GM10248 (cell line): Measurements from ENCODE around the gene OBP2B.
"Not testable (repeated sequence)": the region's sequence is repeated elsewhere in the genome, so short reads cannot be mapped to it uniquely, and the experiment has no call there.

Experiments used
- CTCF ChIA-PET: fragments of 300-600 bp; sonication (Branson Sonifier 250); formaldehyde crosslinking; extraction: SDS; loops from one replicate; lab custom pipeline; 2021; ENCODE audit warnings: antibody characterized with exemption; lab: Yijun Ruan, JAX
- POLR2A ChIA-PET: fragments of 350-650 bp; sonication (Branson Sonifier 250); formaldehyde crosslinking; extraction: SDS; loops from one replicate; lab custom pipeline; 2020; ENCODE audit warnings: antibody characterized with exemption; lab: Yijun Ruan, JAX
- DNase-seq: peaks from one replicate; pipeline ENCODE4 v3.0.0; 2012; ENCODE audit errors: extremely low spot score
- CTCF ChIP-seq: IDR thresholded peaks from 2 replicates; pipeline ENCODE4 v1.5.1; 2012; ENCODE audit warnings: mild to moderate bottlenecking, low read depth; ENCODE audit errors: extremely low read depth, missing control alignments, control extremely low read depth

The OBP2B gene

GRCh38 chr9:133254471-133254870 lies 45.4 kb upstream of the OBP2B start:
- TF ChIP-seq CTCF: no peak
- DNase-seq: no peak
- ChIA-PET POLR2A (no interaction called here), CTCF (interaction anchor here (1.0 kb wide), 1 partner anchor 68 kb away, joined by 3 read pairs; no protein-coding TSS in a partner anchor)

- DNase-seq: no peak
- ChIA-PET CTCF (interaction anchor here (1.0 kb wide), 1 partner anchor 67 kb away, joined by 3 read pairs; no protein-coding TSS in a partner anchor), POLR2A (no interaction called here)
- TF ChIP-seq CTCF: no peak
These were observed 44.2 kb upstream of the OBP2B start for GRCh38 chr9:133253268-133253667.

- POLR2A ChIA-PET: no interaction called here
- CTCF ChIA-PET: no interaction called here
- DNase-seq: peak; percentile 16
- TF ChIP-seq CTCF: no peak
These were observed 43.4 kb upstream of the OBP2B start for GRCh38 chr9:133252301-133253020.

GRCh38 chr9:133251773-133252172 lies 42.7 kb upstream of the OBP2B start:
- DNase-seq: peak; percentile 13
- ChIA-PET POLR2A (no interaction called here), CTCF (no interaction called here)
- TF ChIP-seq CTCF: no peak

GRCh38 chr9:133251221-133251620 lies 42.2 kb upstream of the OBP2B start:
- DNase-seq, POLR2A ChIA-PET, CTCF ChIA-PET: not testable (repeated sequence)

- POLR2A ChIA-PET: no interaction called here
- CTCF ChIA-PET: no interaction called here
- no peak for TF ChIP-seq CTCF
- no peak for DNase-seq
These were observed 41.7 kb upstream of the OBP2B start for GRCh38 chr9:133250741-133251170.

GRCh38 chr9:133249337-133249736 lies 40.3 kb upstream of the OBP2B start:
- CTCF ChIA-PET: interaction anchor here (1.3 kb wide), 1 partner anchor 10 kb away, joined by 3 read pairs; no protein-coding TSS in a partner anchor
- no peak for TF ChIP-seq CTCF
- POLR2A ChIA-PET: no interaction called here
- DNase-seq: no peak
